ENCODE data around the gene GIPC2. TPM values are rescaled to one million over a fixed set of nuclear protein-coding genes. Genes with fewer than 3 reads are reported as not detected.
A peak's percentile ranks its signal among the peaks of the same experiment; 100 is the strongest.
"Not testable (repeated sequence)": the region's sequence is repeated elsewhere in the genome, so short reads cannot be mapped to it uniquely, and the experiment has no call there.

GIPC2 gene
- total RNA-seq, 2 experiments from 2014 or later = 0.34 to 0.37 TPM

- H3K27me3 Mint-ChIP-seq (ENCODE audit: low read depth) = peaks cover 7% of the 10 kb centered on the region
- no peaks in the 10 kb centered on the region for H3K36me3 Mint-ChIP-seq (ENCODE audit: low read depth)
- DNase-seq (no peak), ATAC-seq (no peak)
- CTCF ChIA-PET = no interaction called here
- H3K4me1 Mint-ChIP-seq (ENCODE audit: low read depth) = no peaks in the 10 kb centered on the region
- no peak overlapping the region for H3K4me3 Mint-ChIP-seq
- no peaks in the 10 kb centered on the region for H3K9me3 Mint-ChIP-seq (ENCODE audit: insufficient read depth)
- H3K27ac Mint-ChIP-seq = no peak overlapping the region
- POLR2A ChIA-PET = no interaction called here
These were observed 56.3 kb downstream of the GIPC2 start for GRCh38 chr1:78102082-78102481.

- Mint-ChIP-seq H3K9me3 (ENCODE audit: insufficient read depth) (no peaks in the 10 kb centered on the region), H3K27me3 (ENCODE audit: low read depth) (peaks cover 4% of the 10 kb centered on the region), H3K27ac (no peak overlapping the region), H3K4me3 (no peak overlapping the region), H3K36me3 (ENCODE audit: low read depth) (no peaks in the 10 kb centered on the region), H3K4me1 (ENCODE audit: low read depth) (no peaks in the 10 kb centered on the region)
- no peak for DNase-seq
- ChIA-PET CTCF (no interaction called here), POLR2A (interaction anchor here (1.5 kb wide), 2 partner anchors 11 to 99 kb away, joined by 3 to 5 read pairs; partner anchors contain the start of gene DNAJB4)
- no peak for ATAC-seq
These were observed 57.1 kb downstream of the GIPC2 start for GRCh38 chr1:78102916-78103315.

DNA sequence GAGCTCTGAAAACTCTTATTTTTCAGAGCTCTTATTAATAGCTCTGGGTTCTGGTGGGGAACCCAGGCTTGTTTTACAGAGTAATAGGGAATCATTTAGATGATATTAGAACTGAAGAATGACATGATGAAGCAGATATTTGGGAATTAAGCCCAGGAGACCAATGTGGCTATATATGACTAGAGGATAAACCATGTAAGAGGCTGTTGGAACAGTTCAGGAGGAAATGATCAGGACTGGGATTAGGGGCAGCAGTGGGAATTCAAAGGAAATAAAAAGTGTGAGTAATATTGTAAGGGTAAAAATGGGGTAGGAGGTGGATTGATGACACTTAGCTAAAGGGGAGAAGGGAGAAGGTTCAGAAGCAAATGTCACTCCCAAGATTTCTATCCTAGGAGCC is 58.6 kb downstream of the GIPC2 start:
- ATAC-seq (no peak), DNase-seq (no peak)
- CTCF ChIA-PET = no interaction called here
- Mint-ChIP-seq H3K27me3 (ENCODE audit: low read depth) (peaks cover 2% of the 10 kb centered on the region), H3K4me1 (ENCODE audit: low read depth) (no peaks in the 10 kb centered on the region), H3K36me3 (ENCODE audit: low read depth) (no peaks in the 10 kb centered on the region), H3K9me3 (ENCODE audit: insufficient read depth) (no peaks in the 10 kb centered on the region), H3K4me3 (no peak overlapping the region), H3K27ac (no peak overlapping the region)
- POLR2A ChIA-PET = interaction anchor here (1.5 kb wide), 1 partner anchor 10 kb away, joined by 3 read pairs; no protein-coding TSS in a partner anchor

GRCh38 chr1:78109659-78110058 is 63.9 kb downstream of the GIPC2 start:
- H3K4me3 Mint-ChIP-seq; DNase-seq; H3K4me1 Mint-ChIP-seq (ENCODE audit: low read depth); H3K27me3 Mint-ChIP-seq (ENCODE audit: low read depth); H3K9me3 Mint-ChIP-seq (ENCODE audit: insufficient read depth); ATAC-seq; H3K36me3 Mint-ChIP-seq (ENCODE audit: low read depth); H3K27ac Mint-ChIP-seq; CTCF ChIA-PET: not testable (repeated sequence)
- POLR2A ChIA-PET = interaction anchor here (0.9 kb wide), 1 partner anchor 105 kb away, joined by 3 read pairs; the partner anchor contains the start of gene DNAJB4

GRCh38 chr1:78113156-78113916 is 67.6 kb downstream of the GIPC2 start:
- ATAC-seq (no peak), DNase-seq (no peak)
- Mint-ChIP-seq H3K27ac (no peak overlapping the region), H3K4me3 (no peak overlapping the region), H3K27me3 (ENCODE audit: low read depth) (peaks cover 2% of the 10 kb centered on the region), H3K9me3 (ENCODE audit: insufficient read depth) (no peaks in the 10 kb centered on the region), H3K36me3 (ENCODE audit: low read depth) (no peaks in the 10 kb centered on the region), H3K4me1 (ENCODE audit: low read depth) (peaks cover 2% of the 10 kb centered on the region)
- CTCF ChIA-PET = interaction anchor here (0.7 to 2.7 kb wide), 12 partner anchors 13 to 504 kb away, joined by 3 to 30 read pairs (median 4); partner anchors contain the start of genes DNAJB4 and FUBP1
- POLR2A ChIA-PET = interaction anchor here (1.0 to 1.8 kb wide), 3 partner anchors 10 to 135 kb away, joined by 3 to 6 read pairs (median 4); partner anchors contain the start of genes DNAJB4 and FUBP1

- Mint-ChIP-seq H3K27me3 (ENCODE audit: low read depth) (peaks cover 2% of the 10 kb centered on the region), H3K9me3 (ENCODE audit: insufficient read depth) (no peaks in the 10 kb centered on the region), H3K36me3 (ENCODE audit: low read depth) (no peaks in the 10 kb centered on the region), H3K4me1 (ENCODE audit: low read depth) (peaks cover 2% of the 10 kb centered on the region), H3K4me3 (no peak overlapping the region), H3K27ac (no peak overlapping the region)
- peak; percentile 89 for ATAC-seq
- CTCF ChIA-PET = interaction anchor here (0.6 to 2.7 kb wide), 25 partner anchors 11 to 1030 kb away, joined by 3 to 30 read pairs (median 3); partner anchors contain the start of genes DNAJB4 and FUBP1
- DNase-seq = peak; percentile 74
- POLR2A ChIA-PET = interaction anchor here (0.6 to 1.8 kb wide), 5 partner anchors 11 to 136 kb away, joined by 3 to 6 read pairs (median 4); partner anchors contain the start of genes DNAJB4 and FUBP1
These were observed 68.5 kb downstream of the GIPC2 start for GRCh38 chr1:78114034-78114956.

- ATAC-seq; H3K4me1 Mint-ChIP-seq (ENCODE audit: low read depth); H3K4me3 Mint-ChIP-seq; H3K9me3 Mint-ChIP-seq (ENCODE audit: insufficient read depth); DNase-seq; H3K27me3 Mint-ChIP-seq (ENCODE audit: low read depth); H3K27ac Mint-ChIP-seq; H3K36me3 Mint-ChIP-seq (ENCODE audit: low read depth); POLR2A ChIA-PET: not testable (repeated sequence)
- CTCF ChIA-PET = interaction anchor here (1.5 kb wide), 1 partner anchor 10 kb away, joined by 4 read pairs; no protein-coding TSS in a partner anchor
These were observed 74.7 kb downstream of the GIPC2 start for GRCh38 chr1:78120485-78120884.

DNA sequence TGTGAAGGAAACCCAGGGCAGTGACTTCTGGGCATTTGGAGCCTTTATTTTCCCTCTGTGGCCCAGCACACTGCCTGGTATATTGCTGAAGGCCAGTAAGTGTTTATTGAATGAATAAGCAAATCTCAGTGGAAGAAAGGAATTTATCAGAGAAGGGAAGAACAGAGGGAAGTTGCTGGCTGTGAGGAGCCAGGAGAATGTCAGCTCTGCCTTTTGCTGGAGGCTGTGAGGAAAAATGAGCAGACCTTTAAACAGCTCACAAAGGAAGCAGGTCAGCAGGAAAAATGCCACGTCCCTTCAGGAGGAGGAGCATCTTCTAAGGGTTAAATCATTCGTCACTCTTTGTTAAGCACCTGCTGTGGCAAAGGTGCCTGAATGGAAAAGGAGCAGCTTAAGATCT is 75.9 kb downstream of the GIPC2 start:
- H3K4me1 Mint-ChIP-seq (ENCODE audit: low read depth) = no peaks in the 10 kb centered on the region
- ChIA-PET CTCF (interaction anchor here (1.5 kb wide), 1 partner anchor 9 kb away, joined by 4 read pairs; no protein-coding TSS in a partner anchor), POLR2A (no interaction called here)

GRCh38 chr1:78122389-78122788 is 76.6 kb downstream of the GIPC2 start:
- Mint-ChIP-seq H3K27me3 (ENCODE audit: low read depth) (no peaks in the 10 kb centered on the region), H3K36me3 (ENCODE audit: low read depth) (no peaks in the 10 kb centered on the region), H3K27ac (no peak overlapping the region), H3K4me3 (no peak overlapping the region), H3K4me1 (ENCODE audit: low read depth) (no peaks in the 10 kb centered on the region), H3K9me3 (ENCODE audit: insufficient read depth) (no peaks in the 10 kb centered on the region)
- POLR2A ChIA-PET = interaction anchor here (0.7 kb wide), 1 partner anchor 88 kb away, joined by 3 read pairs; no protein-coding TSS in a partner anchor
- CTCF ChIA-PET = no interaction called here
- ATAC-seq (no peak), DNase-seq (no peak)

More for the DNA sequence above, 75.9 kb downstream of the GIPC2 start:
- Mint-ChIP-seq H3K9me3 (ENCODE audit: insufficient read depth) (no peaks in the 10 kb centered on the region), H3K27ac (no peak overlapping the region), H3K4me3 (no peak overlapping the region), H3K27me3 (ENCODE audit: low read depth) (no peaks in the 10 kb centered on the region), H3K36me3 (ENCODE audit: low read depth) (no peaks in the 10 kb centered on the region)
- no peak for DNase-seq
- no peak for ATAC-seq

DNA sequence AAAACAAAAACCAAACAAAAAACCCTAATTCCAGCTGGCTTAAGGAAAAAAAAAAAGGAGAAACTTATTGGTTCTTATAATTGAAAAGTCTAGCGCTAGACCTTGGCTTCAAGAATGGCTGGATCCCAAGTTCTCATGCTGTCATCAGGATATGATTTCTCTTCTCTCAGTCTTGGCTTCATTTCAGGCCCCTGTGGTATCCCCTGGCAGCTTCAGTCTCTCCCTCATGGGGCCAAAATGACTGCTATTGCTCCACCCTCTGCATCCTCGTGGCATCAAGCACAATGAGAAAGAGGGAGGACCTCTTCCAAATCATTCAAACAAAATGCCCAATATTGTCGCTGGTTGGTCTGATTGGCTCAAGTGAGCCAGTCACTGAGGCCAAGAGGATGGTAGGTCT is 80.7 kb downstream of the GIPC2 start:
- ChIA-PET POLR2A (no interaction called here), CTCF (interaction anchor here (1.2 to 1.5 kb wide), 2 partner anchors 12 to 122 kb away, joined by 3 to 6 read pairs; partner anchors contain the start of gene DNAJB4)
- Mint-ChIP-seq H3K4me3 (no peak overlapping the region), H3K4me1 (ENCODE audit: low read depth) (no peaks in the 10 kb centered on the region), H3K27me3 (ENCODE audit: low read depth) (no peaks in the 10 kb centered on the region), H3K27ac (no peak overlapping the region), H3K36me3 (ENCODE audit: low read depth) (no peaks in the 10 kb centered on the region), H3K9me3 (ENCODE audit: insufficient read depth) (no peaks in the 10 kb centered on the region)
- DNase-seq = no peak
- no peak for ATAC-seq

- POLR2A ChIA-PET = interaction anchor here (0.5 kb wide), 1 partner anchor 18 kb away, joined by 3 read pairs; no protein-coding TSS in a partner anchor
- Mint-ChIP-seq H3K9me3 (ENCODE audit: insufficient read depth) (no peaks in the 10 kb centered on the region), H3K36me3 (ENCODE audit: low read depth) (no peaks in the 10 kb centered on the region), H3K4me1 (ENCODE audit: low read depth) (no peaks in the 10 kb centered on the region), H3K27me3 (ENCODE audit: low read depth) (no peaks in the 10 kb centered on the region), H3K4me3 (no peak overlapping the region), H3K27ac (no peak overlapping the region)
- ATAC-seq = no peak
- DNase-seq = no peak
- CTCF ChIA-PET = interaction anchor here (0.9 to 3.8 kb wide), 10 partner anchors 9 to 544 kb away, joined by 3 to 37 read pairs (median 4); partner anchors contain the start of genes DNAJB4 and IFI44L
These were observed 86.6 kb downstream of the GIPC2 start for GRCh38 chr1:78132174-78132947.

Data from activated CD8-positive, alpha-beta T cell treated with anti-CD3 and anti-CD28 coated beads, Interleukin-2, amount 10 ng/mL, durations not matched to agents 7 days and 5 days (primary cell).